ENCODE results near the gene INTS4. TPM values are rescaled to one million over a fixed set of nuclear protein-coding genes. Genes with fewer than 3 reads are reported as not detected.

The INTS4 gene
- total and polyA plus RNA-seq, 2 of the 8 experiments (the other 6 are each of a cell fraction or from before 2014, with no cell fraction given), result 27.0 to 31.3 TPM

GRCh38 chr11:77871855-77872254 lies 122.6 kb downstream of the INTS4 start:
- Histone ChIP-seq H3K79me1 (ENCODE audit: low read depth, low read length) (no peaks in the 10 kb centered on the region), H3K56ac (replicated peaks; ENCODE audit: insufficient read length, low read depth, low read length) (no peak overlapping the region), H3K4ac (replicated peaks; ENCODE audit: insufficient read length, low read depth, low read length) (no peak overlapping the region), H4K5ac (ENCODE audit: insufficient read length, low read depth, low read length) (no peak overlapping the region), H3K27me3 (replicated peaks in 1 of 4; ENCODE audit: control insufficient read depth in 3 of 4, extremely low read depth in 1 of 4, insufficient read depth in 3 of 4, low read length in 3 of 4) (no peaks in the 10 kb centered on the region), H2AFZ (ENCODE audit: low read length) (no peak overlapping the region), H4K8ac (ENCODE audit: extremely low read depth, insufficient read depth, low read length) (no peak overlapping the region), H2BK5ac (ENCODE audit: low read depth, low read length) (no peak overlapping the region), H3K4me3 (ENCODE audit: extremely low read depth in 1 of 4, insufficient read depth in 2 of 4, low read depth in 3 of 4, low read length in 4 of 4) (no peak overlapping the region), H2BK12ac (ENCODE audit: low read depth, low read length) (no peak overlapping the region), H3K18ac (ENCODE audit: extremely low read depth, low read length) (no peak overlapping the region), H3K9me3 (ENCODE audit: insufficient read depth in 2 of 2, low read depth in 1 of 2, low read length in 1 of 2) (no peaks in the 10 kb centered on the region), H3K23ac (ENCODE audit: insufficient read length) (no peak overlapping the region), H4K20me1 (replicated peaks in 1 of 2; ENCODE audit: control insufficient read depth in 1 of 2, insufficient read depth in 2 of 2, low read length in 2 of 2) (no peaks in the 10 kb centered on the region), H2BK120ac (replicated peaks; ENCODE audit: low read depth, low read length) (no peak overlapping the region), H3K79me2 (ENCODE audit: control insufficient read depth in 1 of 2, insufficient read depth in 2 of 2, low read length in 2 of 2) (no peaks in the 10 kb centered on the region), H3K9ac (replicated peaks in 1 of 4; ENCODE audit: extremely low read depth in 1 of 4, low read depth in 3 of 4, low read length in 3 of 4) (no peak overlapping the region), H2AK5ac (ENCODE audit: low read depth, low read length) (no peak overlapping the region), H3K36me3 (ENCODE audit: control insufficient read depth in 2 of 4, insufficient read depth in 4 of 4, low read length in 3 of 4) (peaks cover 0 to 13% (median 4%) of the 10 kb centered on the region in 4 experiments; a peak in 5 of 8 replicates), H2BK20ac (ENCODE audit: low read length) (no peak overlapping the region), H3K27ac (ENCODE audit: low read depth, low read length) (no peak overlapping the region), H3K23me2 (ENCODE audit: low read depth, low read length) (no peaks in the 10 kb centered on the region), H3K14ac (ENCODE audit: insufficient read length) (no peak overlapping the region), H3K4me1 (replicated peaks in 1 of 4; ENCODE audit: control insufficient read depth in 3 of 4, insufficient read depth in 4 of 4, low read length in 3 of 4) (peaks cover 0 to 4% (median 0%) of the 10 kb centered on the region in 4 experiments; a peak in 3 of 7 replicates), H3K4me2 (ENCODE audit: insufficient read depth in 1 of 2, low read depth in 2 of 2, low read length in 2 of 2) (no peak overlapping the region), H4K91ac (replicated peaks; ENCODE audit: insufficient read length, low read length) (no peak overlapping the region), H2BK15ac (ENCODE audit: low read length) (no peak overlapping the region)
- DNase-seq (ENCODE audit: low read depth in 1 of 2, low spot score in 2 of 2), result no peak
- POLR2A ChIA-PET (ENCODE audit: partially characterized antibody), result no interaction called here
- no peak for FAIRE-seq
- 93% methylated on average over 3 of the region's 3 CpGs; no CpG with 5 or more reads in 1 of the 2 experiments for WGBS, 2 experiments (ENCODE audit: extremely low coverage in 1 of 2, insufficient coverage in 1 of 2, insufficient read length in 1 of 2, insufficient replicate concordance in 2 of 2, low coverage in 1 of 2, low lambda C conversion rate in 2 of 2, missing lambda C conversion rate in 1 of 2)
- CTCF ChIA-PET (ENCODE audit: partially characterized antibody), result no interaction called here
- TF ChIP-seq PHF8 (conservative IDR thresholded peaks at IDR 0.05; ENCODE audit: low read depth, low read length), result no peak
- TF ChIP-seq CHD1 (IDR thresholded peaks at IDR 0.05; ENCODE audit: low read depth, low read length), result no peak
- no peak for TF ChIP-seq RXRA (IDR thresholded peaks at IDR 0.05; ENCODE audit: insufficient read depth, low read depth, low read length)
- no peak for TF ChIP-seq CEBPB (IDR thresholded peaks at IDR 0.05; ENCODE audit: low read depth, low read length)
- no peak for TF ChIP-seq RNF2 (IDR thresholded peaks at IDR 0.05; ENCODE audit: borderline replicate concordance, low read depth, low read length, missing control alignments, poor library complexity, severe bottlenecking)
- no peak for TF ChIP-seq CTBP2 (IDR thresholded peaks at IDR 0.05; ENCODE audit: borderline replicate concordance, insufficient read depth, insufficient read length, low read length)
- TF ChIP-seq NRF1 (IDR thresholded peaks at IDR 0.05; ENCODE audit: low read depth, low read length), result no peak
- TF ChIP-seq CBX8 (IDR thresholded peaks at IDR 0.05; ENCODE audit: borderline replicate concordance, low read depth, low read length), result no peak
- no peak for TF ChIP-seq KDM4A (IDR thresholded peaks at IDR 0.05; ENCODE audit: low read depth, low read length, severe bottlenecking)
- TF ChIP-seq BCL11A (IDR thresholded peaks at IDR 0.05; ENCODE audit: low read depth in 2 of 2, low read length in 2 of 2), result no peak
- no peak for TF ChIP-seq GABPA (IDR thresholded peaks at IDR 0.05; ENCODE audit: borderline replicate concordance, insufficient read depth, low read length)
- TF ChIP-seq BACH1 (IDR thresholded peaks at IDR 0.05; ENCODE audit: low read length), result no peak
- no peak for TF ChIP-seq HDAC2 (IDR thresholded peaks at IDR 0.05; ENCODE audit: borderline replicate concordance in 1 of 2, low read depth in 2 of 2, low read length in 2 of 2)
